Gastroesophageal sphincter (tissue), 3 donors: Measurements from ENCODE around the gene ILK.

Source experiments
- CTCF ChIP-seq, 4 experiments: fragments of 200-600 bp in 2 of 4; fragments of 450-650 bp in 2 of 4; sonication (generic) in 1 of 4; IDR thresholded peaks; one replicate each; pipeline ENCODE4 v1.5.1; 2017 to 2019; ENCODE audit warnings: antibody characterized with exemption in 4 of 4, mild to moderate bottlenecking in 2 of 4, moderate library complexity in 2 of 4
- POLR2AphosphoS5 ChIP-seq: sonication (generic); formaldehyde crosslinking; IDR thresholded peaks from one replicate; pipeline ENCODE4 v1.6.1; 2017; ENCODE audit warnings: antibody characterized with exemption

GRCh38 chr11:6563667-6564066 is 39.9 kb upstream of the ILK start:
- TF ChIP-seq POLR2AphosphoS5 (no peak), CTCF (IDR thresholded peaks at IDR 0.05) (no peak)
